GM12801 (cell line): ENCODE results near the gene TNFSF10.

Experiments
- TF ChIP-seq, protein P1 (sequence below): IDR thresholded peaks from one replicate; pipeline ENCODE4 v1.5.1; 2011; ENCODE audit warnings: control low read depth; ENCODE audit not compliant: insufficient read length; ENCODE audit errors: extremely low read depth

TNFSF10 gene

GRCh38 chr3:172550347-172550943 is 27.2 kb upstream of the TNFSF10 start:
- TF ChIP-seq, protein P1, sequence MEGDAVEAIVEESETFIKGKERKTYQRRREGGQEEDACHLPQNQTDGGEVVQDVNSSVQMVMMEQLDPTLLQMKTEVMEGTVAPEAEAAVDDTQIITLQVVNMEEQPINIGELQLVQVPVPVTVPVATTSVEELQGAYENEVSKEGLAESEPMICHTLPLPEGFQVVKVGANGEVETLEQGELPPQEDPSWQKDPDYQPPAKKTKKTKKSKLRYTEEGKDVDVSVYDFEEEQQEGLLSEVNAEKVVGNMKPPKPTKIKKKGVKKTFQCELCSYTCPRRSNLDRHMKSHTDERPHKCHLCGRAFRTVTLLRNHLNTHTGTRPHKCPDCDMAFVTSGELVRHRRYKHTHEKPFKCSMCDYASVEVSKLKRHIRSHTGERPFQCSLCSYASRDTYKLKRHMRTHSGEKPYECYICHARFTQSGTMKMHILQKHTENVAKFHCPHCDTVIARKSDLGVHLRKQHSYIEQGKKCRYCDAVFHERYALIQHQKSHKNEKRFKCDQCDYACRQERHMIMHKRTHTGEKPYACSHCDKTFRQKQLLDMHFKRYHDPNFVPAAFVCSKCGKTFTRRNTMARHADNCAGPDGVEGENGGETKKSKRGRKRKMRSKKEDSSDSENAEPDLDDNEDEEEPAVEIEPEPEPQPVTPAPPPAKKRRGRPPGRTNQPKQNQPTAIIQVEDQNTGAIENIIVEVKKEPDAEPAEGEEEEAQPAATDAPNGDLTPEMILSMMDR, result no peak

GRCh38 chr3:172549144-172549543 is 25.9 kb upstream of the TNFSF10 start:
- TF ChIP-seq, protein P1, result no peak

GRCh38 chr3:172546628-172547214 is 23.5 kb upstream of the TNFSF10 start:
- TF ChIP-seq, protein P1, result no peak

GRCh38 chr3:172546105-172546504 is 22.9 kb upstream of the TNFSF10 start:
- TF ChIP-seq, protein P1, result no peak

GRCh38 chr3:172544404-172544803 is 21.2 kb upstream of the TNFSF10 start:
- TF ChIP-seq, protein P1, result no peak

GRCh38 chr3:172543884-172544283 is 20.7 kb upstream of the TNFSF10 start:
- TF ChIP-seq, protein P1, result no peak

- TF ChIP-seq, protein P1, result no peak
Measured at GRCh38 chr3:172543419-172543818, 20.2 kb upstream of the TNFSF10 start.

- TF ChIP-seq, protein P1, result no peak
Measured at GRCh38 chr3:172542999-172543398, 19.8 kb upstream of the TNFSF10 start.
